ENCODE data around the gene TMEM167B. TPM values are rescaled to one million over a fixed set of nuclear protein-coding genes. Genes with fewer than 3 reads are reported as not detected.
"Not testable (repeated sequence)": the region's sequence is repeated elsewhere in the genome, so short reads cannot be mapped to it uniquely, and the experiment has no call there.

TMEM167B gene
- total and polyA plus RNA-seq, 3 donors from 2014 or later = 34.6 to 47.0 (median 37.3) TPM

DNA sequence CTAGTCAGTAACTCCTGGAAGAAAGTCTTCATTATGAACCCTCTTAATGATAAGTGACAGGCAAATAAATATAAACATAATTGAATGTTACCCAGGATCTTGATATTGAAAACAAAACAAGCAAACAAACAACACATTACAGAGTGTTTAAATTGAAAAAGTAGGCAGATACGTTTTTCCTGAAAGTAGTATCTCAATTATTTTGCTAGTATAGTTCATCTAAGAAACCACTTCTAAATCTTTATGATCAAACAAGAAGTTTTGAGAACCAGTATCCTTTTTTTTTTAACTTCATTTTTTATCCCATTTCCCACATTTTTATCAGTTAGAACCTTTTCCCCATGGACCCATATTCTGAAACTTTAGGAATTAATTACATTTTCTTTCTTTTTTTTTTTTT lies 45.0 kb upstream of the TMEM167B start:
- intact Hi-C loops (cut with DNase I; ENCODE audit: low total_unique reads) = no loop called here
- H3K4me3 ChIP-seq = no peak overlapping the region
- H3K27ac ChIP-seq = no peak overlapping the region
- WGBS, 2 donors = 59 to 84% methylated on average over 1 of the region's 1 CpG
- TF ChIP-seq, protein P1, sequence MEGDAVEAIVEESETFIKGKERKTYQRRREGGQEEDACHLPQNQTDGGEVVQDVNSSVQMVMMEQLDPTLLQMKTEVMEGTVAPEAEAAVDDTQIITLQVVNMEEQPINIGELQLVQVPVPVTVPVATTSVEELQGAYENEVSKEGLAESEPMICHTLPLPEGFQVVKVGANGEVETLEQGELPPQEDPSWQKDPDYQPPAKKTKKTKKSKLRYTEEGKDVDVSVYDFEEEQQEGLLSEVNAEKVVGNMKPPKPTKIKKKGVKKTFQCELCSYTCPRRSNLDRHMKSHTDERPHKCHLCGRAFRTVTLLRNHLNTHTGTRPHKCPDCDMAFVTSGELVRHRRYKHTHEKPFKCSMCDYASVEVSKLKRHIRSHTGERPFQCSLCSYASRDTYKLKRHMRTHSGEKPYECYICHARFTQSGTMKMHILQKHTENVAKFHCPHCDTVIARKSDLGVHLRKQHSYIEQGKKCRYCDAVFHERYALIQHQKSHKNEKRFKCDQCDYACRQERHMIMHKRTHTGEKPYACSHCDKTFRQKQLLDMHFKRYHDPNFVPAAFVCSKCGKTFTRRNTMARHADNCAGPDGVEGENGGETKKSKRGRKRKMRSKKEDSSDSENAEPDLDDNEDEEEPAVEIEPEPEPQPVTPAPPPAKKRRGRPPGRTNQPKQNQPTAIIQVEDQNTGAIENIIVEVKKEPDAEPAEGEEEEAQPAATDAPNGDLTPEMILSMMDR (IDR thresholded peaks at IDR 0.05) = no peak
- TF ChIP-seq POLR2A (IDR thresholded peaks at IDR 0.05) = no peak
- DNase-seq = no peak
- no peaks in the 10 kb centered on the region for H3K36me3 ChIP-seq (ENCODE audit: low read depth, missing control alignments)
- H3K27me3 ChIP-seq = no peaks in the 10 kb centered on the region
- H3K4me1 ChIP-seq = no peaks in the 10 kb centered on the region
- H3K9me3 ChIP-seq = no peaks in the 10 kb centered on the region

- Histone ChIP-seq H3K36me3 (ENCODE audit: low read depth, missing control alignments) (no peaks in the 10 kb centered on the region), H3K4me1 (no peaks in the 10 kb centered on the region), H3K4me3 (no peak overlapping the region), H3K27ac (no peak overlapping the region), H3K27me3 (no peaks in the 10 kb centered on the region), H3K9me3 (no peaks in the 10 kb centered on the region)
- intact Hi-C loops (cut with DNase I; ENCODE audit: low total_unique reads) = no loop called here
- DNase-seq = no peak
- TF ChIP-seq, protein P1 (IDR thresholded peaks at IDR 0.05) = no peak
- TF ChIP-seq POLR2A (IDR thresholded peaks at IDR 0.05) = no peak
- WGBS, 2 donors = 90 to 93% methylated on average over 4 of the region's 4 CpGs
Observed at GRCh38 chr1:109046671-109047070, 43.9 kb upstream of the TMEM167B start.

DNA sequence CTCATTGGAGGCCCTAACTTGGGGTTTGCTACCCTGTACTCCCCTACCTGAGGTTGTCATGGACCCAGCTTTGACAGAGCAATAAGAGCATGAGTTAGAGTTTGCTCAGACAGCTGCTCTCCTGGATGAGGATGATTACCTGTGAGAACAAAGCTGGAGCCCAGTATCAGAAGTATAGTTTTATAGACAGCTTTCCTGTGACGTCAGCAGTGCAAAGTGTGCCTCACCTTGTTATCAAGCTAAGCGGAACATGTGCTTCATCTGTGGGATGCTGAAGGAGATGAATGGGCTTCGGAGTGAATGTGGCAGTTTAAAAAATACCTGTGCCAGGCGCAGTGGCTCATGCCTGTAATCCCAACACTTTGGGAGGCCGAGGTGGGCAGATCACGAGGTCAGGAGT lies 43.2 kb upstream of the TMEM167B start:
- Histone ChIP-seq H3K4me1 (no peaks in the 10 kb centered on the region), H3K9me3 (no peaks in the 10 kb centered on the region), H3K27me3 (no peaks in the 10 kb centered on the region), H3K27ac (no peak overlapping the region), H3K36me3 (ENCODE audit: low read depth, missing control alignments) (no peaks in the 10 kb centered on the region), H3K4me3 (no peak overlapping the region)
- 84 to 90% methylated on average over 6 of the region's 6 CpGs for WGBS, 2 donors
- TF ChIP-seq POLR2A (IDR thresholded peaks at IDR 0.05) = no peak
- TF ChIP-seq, protein P1 (IDR thresholded peaks at IDR 0.05) = no peak
- intact Hi-C loops (cut with DNase I; ENCODE audit: low total_unique reads) = no loop called here
- no peak for DNase-seq

- H3K27ac ChIP-seq = no peak overlapping the region
- H3K4me3 ChIP-seq = no peak overlapping the region
- DNase-seq = no peak
- TF ChIP-seq, protein P1 (IDR thresholded peaks at IDR 0.05) = no peak
- no peak for TF ChIP-seq POLR2A (IDR thresholded peaks at IDR 0.05)
- intact Hi-C loops (cut with DNase I; ENCODE audit: low total_unique reads) = no loop called here
- H3K36me3 ChIP-seq (ENCODE audit: low read depth, missing control alignments) = no peaks in the 10 kb centered on the region
- H3K4me1 ChIP-seq = no peaks in the 10 kb centered on the region
- H3K9me3 ChIP-seq = no peaks in the 10 kb centered on the region
- no peaks in the 10 kb centered on the region for H3K27me3 ChIP-seq
- WGBS, 2 donors = 47 to 53% methylated on average over 2 of the region's 2 CpGs
Observed at GRCh38 chr1:109048335-109048734, 42.2 kb upstream of the TMEM167B start.

- WGBS, 2 donors = 78 to 81% methylated on average over 7 of the region's 7 CpGs
- Histone ChIP-seq H3K27me3 (no peaks in the 10 kb centered on the region), H3K4me1 (no peaks in the 10 kb centered on the region), H3K9me3 (no peaks in the 10 kb centered on the region), H3K36me3 (ENCODE audit: low read depth, missing control alignments) (no peaks in the 10 kb centered on the region), H3K4me3 (no peak overlapping the region), H3K27ac (no peak overlapping the region)
- intact Hi-C loops (cut with DNase I; ENCODE audit: low total_unique reads) = no loop called here
- DNase-seq = no peak
- no peak for TF ChIP-seq POLR2A (IDR thresholded peaks at IDR 0.05)
- TF ChIP-seq, protein P1 (IDR thresholded peaks at IDR 0.05) = no peak
Observed at GRCh38 chr1:109050228-109050995, 40.2 kb upstream of the TMEM167B start.

DNA sequence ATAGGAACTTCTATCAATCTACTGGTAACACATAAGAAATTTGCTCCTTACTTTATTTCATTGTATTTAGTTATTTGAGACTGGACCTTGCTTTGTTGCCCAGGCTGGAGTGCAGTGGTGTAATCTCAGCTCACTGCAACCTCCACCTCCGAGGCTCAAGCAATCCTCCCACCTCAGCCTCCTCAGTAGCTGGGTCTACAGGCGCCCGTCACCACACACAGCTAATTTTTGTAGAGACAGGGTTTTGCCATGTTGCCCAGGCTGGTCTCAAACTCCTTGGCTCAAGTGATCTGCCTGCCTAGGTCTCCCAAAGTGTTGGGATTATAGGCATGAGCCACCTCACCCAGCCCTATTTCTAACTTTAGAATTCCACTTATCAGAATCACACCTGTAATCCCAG lies 38.4 kb upstream of the TMEM167B start:
- H3K36me3 ChIP-seq (ENCODE audit: low read depth, missing control alignments); H3K4me1 ChIP-seq; DNase-seq; H3K27ac ChIP-seq; H3K27me3 ChIP-seq; H3K4me3 ChIP-seq; intact Hi-C loops (cut with DNase I; ENCODE audit: low total_unique reads); H3K9me3 ChIP-seq: not testable (repeated sequence)
- 84 to 92% methylated on average over 3 of the region's 3 CpGs for WGBS, 2 donors

All from testis (tissue), 3 donors.